Cardiac fibroblast (primary cell): Measurements from ENCODE around the gene HMGN2.

Source experiments
- DNase-seq, 2 donors: peaks; one replicate each; pipeline versions ENCODE4 v3.0.0 to v3.0.0-alpha.2; 2010; ENCODE audit warnings: low read depth in 2 of 2
- H3K4me3 ChIP-seq, 2 donors: replicated peaks in 1 of 2; 1 replicate in 1 of 2; 2 replicates in 1 of 2; pipeline ENCODE4 v1.5.1; 2011; ENCODE audit warnings: low read depth in 2 of 2, low read length in 2 of 2, mild to moderate bottlenecking in 2 of 2, moderate library complexity in 1 of 2
- CTCF ChIP-seq: IDR thresholded peaks from one replicate; pipeline ENCODE4 v1.5.1; 2011; ENCODE audit warnings: low read depth, mild to moderate bottlenecking, low read length, inconsistent platforms

The HMGN2 gene

DNA sequence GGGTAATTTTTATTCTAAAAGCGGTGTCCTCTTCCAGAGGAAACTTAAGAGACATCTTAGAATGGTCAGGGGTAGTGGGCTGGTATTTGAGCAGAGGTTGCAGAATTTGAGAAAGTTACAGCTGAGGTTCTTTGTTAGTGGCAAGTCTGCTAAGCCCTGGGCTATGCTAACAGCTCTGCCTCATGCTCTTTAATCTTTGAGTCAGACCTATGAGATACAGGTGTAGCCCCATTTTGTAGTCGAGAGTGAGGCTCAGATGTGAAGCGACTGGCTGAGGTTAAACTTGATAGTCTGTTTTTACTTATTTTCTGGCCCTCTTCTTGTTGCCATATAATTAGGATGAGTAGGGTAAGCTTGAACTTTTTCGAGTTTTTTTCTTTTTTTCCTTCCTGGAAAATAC, 4.7 kb downstream of the HMGN2 start:
- no peak overlapping the region for H3K4me3 ChIP-seq
- TF ChIP-seq CTCF: no peak
- DNase-seq: no peak

- no peak overlapping the region for H3K4me3 ChIP-seq
- TF ChIP-seq CTCF: no peak
- no peak for DNase-seq
Measured at GRCh38 chr1:26477446-26478152, 5.4 kb downstream of the HMGN2 start.

- no peak for DNase-seq
- H3K4me3 ChIP-seq: no peak overlapping the region
- no peak for TF ChIP-seq CTCF
Measured at GRCh38 chr1:26478159-26478558, 5.9 kb downstream of the HMGN2 start.

GRCh38 chr1:26478988-26479387, 6.7 kb downstream of the HMGN2 start:
- H3K4me3 ChIP-seq: no peak overlapping the region
- no peak for DNase-seq
- no peak for TF ChIP-seq CTCF

- DNase-seq: peak in 1 of 2 donors; percentile 49
- H3K4me3 ChIP-seq: no peak overlapping the region
- no peak for TF ChIP-seq CTCF
Measured at GRCh38 chr1:26482921-26483320, 10.7 kb downstream of the HMGN2 start.

GRCh38 chr1:26483980-26484379, 11.7 kb downstream of the HMGN2 start:
- DNase-seq: peak; percentile 27 to 55

More at GRCh38 chr1:26483980-26484379, 11.7 kb downstream of the HMGN2 start:
- no peak for TF ChIP-seq CTCF
- no peak overlapping the region for H3K4me3 ChIP-seq
